SHP77 (cell line): ENCODE measurements around the gene COPS8.

ENCODE experiments used
- DNase-seq, 2 experiments: peaks; one replicate each; lab custom pipeline; 2025; lab: John Stamatoyannopoulos, UW

The COPS8 gene

DNA sequence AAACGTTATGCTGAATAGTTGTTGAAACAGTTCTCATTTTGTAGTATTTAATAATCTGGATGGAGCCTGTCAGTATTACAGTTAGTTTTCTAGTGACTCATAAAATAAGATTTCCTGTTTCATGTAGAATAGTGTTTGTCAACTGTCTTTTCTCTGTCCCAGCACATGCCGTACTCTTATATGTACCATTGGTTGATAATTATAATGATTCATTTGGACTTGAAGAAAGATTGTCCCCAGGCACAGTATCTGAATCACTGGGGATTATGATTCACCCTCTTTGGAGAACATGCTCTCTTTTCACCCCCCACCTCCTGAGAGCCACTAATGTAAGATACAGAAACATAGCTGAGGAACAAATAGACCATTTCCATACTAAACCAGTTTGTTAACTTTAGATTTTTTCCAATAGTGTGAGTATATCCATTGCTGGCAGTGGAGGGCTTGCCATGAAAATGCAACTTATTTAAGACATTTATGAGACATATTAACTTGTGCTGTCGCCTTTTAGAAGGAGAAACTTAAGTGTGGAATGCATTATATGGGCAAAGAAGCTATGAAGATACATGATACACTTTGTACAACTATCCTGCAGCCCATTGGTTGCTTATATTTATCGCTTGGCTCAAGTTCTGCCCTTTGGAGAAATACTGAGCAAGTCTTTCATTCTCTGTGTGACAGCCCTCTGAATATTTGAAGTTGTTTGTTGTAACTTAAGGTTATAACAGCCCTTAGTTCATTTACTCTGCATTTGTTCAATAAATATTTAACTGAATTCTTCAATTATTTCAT is 12.4 kb downstream of the COPS8 start:
- DNase-seq: no peak

DNA sequence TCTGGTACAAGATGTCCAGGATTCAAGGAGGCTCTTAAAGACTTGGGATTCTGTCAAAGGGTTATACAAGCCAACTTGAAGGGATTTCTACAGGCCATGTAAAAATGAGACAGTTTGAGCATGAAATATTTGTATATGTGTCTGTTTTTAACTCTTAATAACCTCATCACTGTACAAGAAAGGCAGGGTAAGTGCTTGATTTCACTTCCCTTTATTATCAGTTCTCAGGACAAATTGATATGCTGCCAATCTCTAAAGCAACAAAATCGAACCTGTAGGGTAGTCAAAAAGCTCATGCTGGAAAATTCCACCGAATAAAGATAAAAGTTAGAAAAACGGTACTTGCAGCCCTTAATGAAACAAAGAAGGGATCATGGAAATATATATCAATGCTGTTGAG is 14.1 kb downstream of the COPS8 start:
- DNase-seq: no peak

DNA sequence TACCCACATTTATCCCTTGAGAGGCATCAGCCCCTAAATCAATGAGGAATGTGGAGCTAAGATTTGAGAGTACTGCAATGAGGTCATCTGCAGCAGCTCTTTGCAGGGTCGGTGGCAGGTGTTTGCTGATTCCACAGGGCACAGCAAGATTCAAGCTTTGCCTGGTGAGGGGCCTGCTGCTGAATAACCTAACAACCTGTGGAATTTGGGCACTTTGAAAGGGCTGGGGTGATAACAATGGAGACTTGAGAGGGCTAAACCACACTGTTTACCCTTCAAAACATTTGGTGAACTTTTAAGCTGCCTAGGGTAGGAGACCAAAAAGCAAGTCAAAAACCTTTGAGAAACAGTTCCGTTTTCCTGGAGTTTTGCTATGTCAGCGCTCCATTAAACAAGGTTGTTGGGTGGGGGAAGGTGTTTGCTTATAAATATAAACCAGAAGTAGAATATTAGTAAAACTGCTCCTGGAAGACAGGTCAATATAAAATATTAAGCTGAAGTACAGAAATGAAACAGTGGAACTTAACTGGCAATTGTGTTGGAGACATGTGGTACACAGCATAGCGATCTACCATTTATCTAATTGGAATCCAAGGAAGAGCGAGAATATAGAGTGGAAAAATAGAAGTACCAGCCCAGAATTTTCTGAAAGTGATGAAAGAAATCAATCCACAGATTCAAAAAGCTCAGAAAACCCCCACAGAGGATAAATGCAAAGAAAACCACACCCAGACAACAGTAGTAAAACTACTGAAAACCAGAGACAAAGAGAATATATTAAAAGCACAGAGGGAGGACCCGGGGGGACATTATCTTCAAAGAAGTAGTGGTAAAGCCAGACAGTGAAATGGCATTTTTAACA is 15.7 kb downstream of the COPS8 start:
- no peak for DNase-seq

DNA sequence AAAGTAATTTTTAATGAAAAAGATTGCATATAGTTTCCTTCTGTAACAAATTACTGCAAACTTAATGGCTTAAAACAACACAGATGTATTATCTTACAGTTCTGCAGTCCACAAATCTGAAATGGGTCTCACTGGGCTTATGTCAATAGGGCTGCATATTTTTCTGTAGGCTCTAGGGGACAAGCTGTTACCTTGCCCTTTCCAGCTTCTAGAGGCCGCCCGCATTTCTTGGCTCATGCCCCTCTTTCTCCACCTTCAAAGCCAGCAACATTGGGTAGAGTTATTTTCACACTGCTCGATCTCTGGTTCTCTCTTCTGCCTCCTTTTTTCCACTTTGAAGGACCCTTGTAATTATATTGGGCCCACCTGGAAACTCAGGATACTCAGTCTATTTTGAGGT is 16.7 kb downstream of the COPS8 start:
- no peak for DNase-seq

DNA sequence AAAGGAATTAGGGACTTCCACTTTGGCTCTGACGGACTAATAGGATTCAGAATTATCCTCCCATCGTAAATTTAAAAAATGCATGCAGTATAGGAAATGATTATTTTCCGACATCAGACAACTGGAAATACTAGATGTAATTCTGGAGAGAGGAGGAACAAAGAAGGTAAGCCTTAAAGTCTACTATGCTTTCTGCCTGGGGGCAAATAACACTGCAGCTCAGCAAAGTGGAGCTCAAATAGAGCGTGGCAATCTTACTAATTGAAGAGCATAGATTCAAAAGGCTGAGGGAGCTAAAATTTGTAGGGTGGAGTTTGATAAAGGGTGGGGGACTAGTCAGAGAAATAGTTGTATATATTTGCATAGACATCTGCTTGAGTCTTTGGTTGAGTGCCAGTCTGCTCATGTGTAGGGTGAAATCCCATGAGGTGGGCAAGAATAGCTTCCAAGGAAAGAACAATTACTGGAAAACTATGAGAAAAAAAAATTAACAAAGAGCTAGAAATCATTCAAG is 23.8 kb downstream of the COPS8 start:
- DNase-seq: no peak

DNA sequence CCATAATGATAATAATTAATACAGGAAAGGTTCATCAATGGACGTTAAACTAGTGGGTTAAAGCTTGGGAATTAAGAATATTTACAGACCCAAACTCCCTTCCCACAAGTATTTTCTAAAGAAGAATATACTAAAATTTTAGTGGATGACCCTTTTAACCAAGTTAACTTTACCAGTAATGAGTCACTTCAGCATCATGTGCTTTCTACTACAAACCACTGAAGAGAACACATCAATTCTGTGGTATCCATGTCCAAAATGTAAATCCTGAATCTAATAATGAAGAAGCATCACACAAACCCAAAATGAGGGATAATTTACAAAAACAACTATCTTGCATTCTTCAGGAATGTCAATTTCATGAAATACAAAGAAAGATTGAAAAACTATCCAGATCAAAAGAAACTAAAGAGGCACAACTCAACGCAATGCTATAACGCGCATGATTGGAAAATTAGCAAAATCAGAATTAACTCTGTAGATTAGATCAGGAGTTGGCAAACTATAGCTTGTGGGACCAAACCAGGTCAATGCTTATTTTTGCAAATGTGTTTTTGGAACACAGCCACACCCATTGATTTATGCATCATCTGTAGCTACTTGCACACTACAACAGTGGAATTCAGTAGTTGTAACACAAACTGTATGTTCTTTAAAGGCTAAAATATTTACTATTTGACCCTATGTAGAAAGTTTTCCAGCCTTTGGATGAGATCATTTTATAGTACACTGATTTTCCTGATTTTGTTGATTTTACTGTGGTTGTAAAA is 27.5 kb downstream of the COPS8 start:
- DNase-seq: no peak

DNA sequence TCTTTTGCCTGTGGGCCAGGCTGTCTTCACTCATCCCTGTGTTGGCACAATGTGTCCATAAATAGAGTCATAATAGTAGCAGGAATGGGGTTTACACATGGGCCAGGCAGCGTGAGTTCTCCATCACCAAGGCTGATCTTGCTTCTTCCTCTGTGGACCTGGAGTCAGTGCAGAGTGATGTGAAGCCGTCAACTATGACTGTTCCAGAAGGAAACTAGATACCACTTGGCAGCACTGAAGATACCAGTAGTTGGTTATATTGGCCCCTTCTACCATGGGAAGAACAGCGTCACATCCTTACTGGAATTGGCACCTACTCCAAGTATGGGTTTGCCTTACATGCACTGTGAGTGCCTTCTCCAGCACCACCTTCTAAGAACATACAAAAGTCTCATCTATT is 30.2 kb downstream of the COPS8 start:
- no peak for DNase-seq

DNA sequence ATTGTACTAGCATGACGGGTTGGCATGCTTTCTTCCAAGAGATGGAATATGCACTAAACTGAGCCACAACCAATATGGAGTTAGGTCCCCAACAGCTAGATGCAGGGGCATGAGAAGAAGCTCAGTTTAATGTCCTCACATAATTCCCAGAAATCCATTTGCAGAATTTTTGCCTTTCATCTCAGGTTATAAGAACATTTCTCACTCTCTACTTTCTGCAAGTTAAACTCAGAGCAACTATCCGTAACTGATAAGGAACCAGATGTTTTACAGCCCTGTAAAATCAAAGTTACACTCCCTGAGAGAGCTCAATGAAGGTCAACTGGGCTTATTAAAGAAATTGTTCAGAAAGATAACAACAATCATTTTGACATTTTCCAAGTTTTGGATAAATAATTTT is 30.7 kb downstream of the COPS8 start:
- no peak for DNase-seq

DNA sequence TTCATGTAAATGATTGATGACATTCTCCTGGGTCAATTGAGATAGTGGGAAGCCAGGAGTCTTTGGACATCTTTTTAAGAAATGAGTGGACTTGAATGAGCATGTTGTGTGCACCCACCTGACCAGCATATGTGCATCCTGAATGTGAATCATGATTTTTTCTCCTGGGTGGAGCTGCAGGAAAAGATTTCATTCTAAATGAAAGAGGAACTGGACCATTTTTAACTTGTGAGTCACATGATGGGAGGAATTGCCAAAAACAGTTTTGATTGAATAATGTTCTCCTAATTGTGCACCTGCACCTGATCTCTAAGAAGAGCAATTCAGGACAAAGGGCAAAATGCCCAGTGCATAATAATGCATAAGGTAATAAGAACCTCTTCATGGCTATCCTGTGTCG is 32.3 kb downstream of the COPS8 start:
- no peak for DNase-seq

DNA sequence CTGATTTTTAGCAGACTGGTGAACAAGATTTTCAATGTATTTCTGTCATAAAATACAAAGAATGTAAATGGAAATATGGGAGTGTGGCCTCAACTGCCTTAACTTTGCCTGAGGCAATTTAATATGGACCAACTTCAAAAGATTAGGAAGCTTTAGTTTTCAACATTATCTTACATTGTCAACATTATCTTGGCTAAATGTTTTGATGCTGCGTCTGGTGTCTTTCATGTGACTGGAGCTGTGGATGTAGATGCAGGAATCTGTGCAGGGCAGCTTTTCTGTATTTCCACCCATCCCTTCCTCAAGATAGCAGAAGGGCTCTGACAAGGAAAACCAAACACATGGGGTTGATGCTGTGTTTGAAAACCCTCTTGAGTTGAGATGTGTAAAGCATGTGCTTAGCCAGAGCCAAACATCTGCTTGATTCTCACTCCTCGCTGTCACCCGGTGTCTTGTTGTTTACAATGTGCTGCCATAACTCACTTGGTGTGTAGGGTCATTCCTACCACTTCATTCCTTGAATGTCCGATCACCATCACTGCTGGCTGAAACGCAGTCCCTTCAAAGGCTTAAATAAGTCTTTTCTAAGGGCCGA is 33.0 kb downstream of the COPS8 start:
- DNase-seq: peak in 1 of 2 experiments; percentile 4

DNA sequence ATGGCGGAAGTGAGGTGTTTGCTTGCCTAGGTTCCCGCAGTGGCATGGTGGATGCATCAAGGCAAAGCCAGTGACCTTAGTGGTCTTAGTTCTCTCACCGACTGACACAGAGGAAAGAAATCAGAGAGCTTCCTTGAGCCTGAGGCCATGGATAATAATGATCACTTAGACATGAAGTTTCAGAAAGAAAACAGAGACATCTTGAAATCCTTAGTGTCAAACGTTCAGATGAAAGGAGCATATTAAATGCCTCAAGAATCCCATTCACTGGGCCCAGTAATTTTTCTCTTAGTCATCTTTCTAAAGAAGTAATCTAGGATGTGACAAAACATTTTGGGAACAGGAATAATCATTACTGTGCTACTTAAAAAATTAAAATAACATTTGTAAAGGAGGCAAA is 35.2 kb downstream of the COPS8 start:
- no peak for DNase-seq

DNA sequence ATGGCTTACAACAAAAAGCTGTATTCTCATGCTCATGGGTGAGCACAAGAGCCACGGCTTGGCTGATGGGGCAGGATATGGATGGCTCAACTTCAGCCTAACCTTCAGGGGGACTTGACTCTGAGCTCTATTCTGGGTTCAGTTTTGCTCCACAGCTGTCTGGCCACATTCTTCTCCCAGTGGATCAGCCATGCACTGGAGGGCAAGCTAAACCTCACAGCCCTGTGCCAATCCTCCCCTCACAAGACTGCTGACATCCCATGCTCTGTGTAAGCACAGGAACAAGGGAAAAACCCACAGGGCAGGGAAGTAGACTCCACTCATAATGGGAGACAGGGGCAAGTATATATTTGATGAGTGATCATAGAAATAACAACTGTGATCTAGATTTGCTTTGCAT is 35.6 kb downstream of the COPS8 start:
- no peak for DNase-seq

DNA sequence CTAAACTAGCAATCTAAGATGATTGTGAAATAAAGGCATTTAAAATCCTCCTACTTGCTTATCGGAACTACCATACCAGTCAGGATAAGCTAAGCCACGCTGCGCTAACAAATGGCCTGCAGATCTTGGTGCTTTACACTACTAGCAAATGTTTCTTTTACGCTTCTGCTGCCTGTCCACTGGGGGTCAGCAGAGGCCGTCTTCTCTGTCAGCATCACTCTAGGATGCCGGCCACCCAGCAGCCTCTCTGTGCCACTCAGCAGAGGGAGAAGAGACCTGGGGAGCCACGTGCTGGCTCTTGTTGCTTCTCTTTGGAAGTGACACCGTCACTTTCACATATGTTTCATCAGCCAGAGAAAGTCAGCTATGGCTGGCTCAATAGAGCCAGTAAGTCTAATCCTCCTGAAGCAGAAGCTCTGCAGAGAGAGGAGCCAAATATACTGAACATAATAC is 36.6 kb downstream of the COPS8 start:
- DNase-seq: peak; percentile 57 to 70

DNA sequence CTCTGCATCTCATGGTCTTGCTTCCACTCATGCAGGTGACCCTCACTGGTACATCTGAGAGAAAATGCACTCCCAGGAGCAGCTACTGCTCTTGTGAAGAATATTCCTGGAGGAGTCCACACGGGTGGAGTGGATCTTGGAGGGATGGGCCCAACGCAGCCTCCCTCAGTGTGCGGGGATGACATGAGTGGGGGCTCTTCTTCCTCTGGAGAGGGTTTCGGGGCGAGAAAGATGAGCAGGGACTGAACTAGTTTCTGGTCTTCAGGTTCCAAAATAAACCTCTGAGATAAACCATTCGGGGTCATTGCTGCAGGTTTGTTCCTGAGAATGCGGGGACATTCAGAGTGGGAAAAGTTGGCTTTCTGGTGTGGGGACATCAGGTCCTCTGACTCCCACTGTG is 39.1 kb downstream of the COPS8 start:
- no peak for DNase-seq

DNA sequence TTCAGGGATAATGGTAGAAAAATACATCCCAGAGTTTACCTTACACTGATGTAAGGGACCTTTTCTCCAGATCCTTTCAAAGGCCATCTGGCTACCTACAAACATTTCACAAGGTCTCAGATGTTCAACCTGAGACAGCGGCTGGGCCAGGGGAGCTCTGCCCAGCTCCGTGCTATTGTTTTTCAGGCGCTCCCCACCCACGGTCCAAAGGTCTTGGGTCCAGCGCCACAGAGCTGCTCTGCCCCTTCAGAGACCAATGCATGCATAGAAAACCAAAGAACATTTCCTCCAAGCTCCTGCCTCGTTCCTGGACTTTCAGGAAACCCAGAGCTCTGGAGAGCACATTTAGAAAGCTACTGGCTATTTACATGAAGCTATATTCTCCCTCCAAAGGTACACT is 40.3 kb downstream of the COPS8 start:
- DNase-seq: no peak

DNA sequence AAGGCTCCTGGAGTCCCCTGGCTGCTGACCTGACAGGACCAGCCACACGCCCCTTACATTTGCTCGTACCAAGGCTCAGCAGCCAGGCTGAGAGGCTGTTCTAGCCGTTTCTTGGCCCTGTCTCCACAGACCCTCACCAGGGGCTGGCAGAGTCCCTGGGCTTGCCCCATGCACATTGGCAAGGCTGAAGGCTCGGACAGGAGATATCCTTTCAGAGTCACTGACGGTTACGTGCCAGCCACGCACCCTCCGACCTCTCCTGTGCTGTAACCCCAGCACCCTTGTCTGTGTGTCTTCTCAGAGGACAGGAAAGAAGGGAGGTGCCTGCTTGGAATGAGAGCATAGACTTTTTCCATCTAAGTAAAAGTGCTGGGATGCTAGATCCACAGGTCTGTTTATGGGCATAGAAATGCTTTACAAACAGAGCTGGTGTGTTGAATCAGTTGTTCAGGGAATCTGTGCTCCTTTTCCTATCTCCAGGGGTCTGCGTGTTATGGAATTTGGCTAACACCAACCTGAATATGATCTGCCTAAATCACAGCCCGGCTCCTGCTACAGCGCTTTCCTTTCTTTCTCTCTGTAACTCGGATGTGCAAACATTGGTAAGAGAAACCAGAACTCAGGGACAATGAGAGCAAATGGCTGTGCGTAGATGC is 41.0 kb downstream of the COPS8 start:
- no peak for DNase-seq

DNA sequence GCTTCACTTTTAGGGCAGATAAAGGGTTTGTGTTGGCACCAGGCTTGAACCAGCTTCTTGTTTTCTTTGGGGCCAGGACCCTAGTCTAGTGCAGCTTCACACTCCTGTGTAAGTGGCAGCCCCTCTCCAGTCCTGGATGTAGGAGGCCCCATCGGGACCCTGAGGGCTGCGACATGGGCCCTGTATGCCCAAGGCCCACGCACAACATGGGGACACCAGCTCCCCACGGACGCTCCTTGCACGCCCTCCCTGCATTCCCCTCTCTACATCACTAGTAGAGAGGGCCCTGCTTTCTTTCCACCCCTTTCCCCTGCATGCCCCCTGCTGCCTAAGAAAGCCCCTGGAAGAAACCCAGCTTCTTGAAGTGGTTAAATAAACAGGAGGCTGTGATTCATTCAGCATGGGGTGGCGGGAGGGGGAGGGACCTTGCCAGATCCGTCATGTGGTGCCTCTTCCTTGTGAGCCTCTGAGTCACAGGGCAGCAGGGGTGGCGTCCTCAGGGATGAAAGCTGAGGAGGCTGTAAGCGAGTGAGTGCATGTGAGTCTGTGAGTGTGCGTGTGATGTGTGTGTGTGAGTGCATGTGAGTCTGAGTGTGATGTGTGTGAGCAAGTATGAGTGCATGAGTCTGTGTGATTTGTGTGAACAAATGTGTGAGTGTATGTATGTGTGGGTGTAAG is 42.5 kb downstream of the COPS8 start:
- no peak for DNase-seq

DNA sequence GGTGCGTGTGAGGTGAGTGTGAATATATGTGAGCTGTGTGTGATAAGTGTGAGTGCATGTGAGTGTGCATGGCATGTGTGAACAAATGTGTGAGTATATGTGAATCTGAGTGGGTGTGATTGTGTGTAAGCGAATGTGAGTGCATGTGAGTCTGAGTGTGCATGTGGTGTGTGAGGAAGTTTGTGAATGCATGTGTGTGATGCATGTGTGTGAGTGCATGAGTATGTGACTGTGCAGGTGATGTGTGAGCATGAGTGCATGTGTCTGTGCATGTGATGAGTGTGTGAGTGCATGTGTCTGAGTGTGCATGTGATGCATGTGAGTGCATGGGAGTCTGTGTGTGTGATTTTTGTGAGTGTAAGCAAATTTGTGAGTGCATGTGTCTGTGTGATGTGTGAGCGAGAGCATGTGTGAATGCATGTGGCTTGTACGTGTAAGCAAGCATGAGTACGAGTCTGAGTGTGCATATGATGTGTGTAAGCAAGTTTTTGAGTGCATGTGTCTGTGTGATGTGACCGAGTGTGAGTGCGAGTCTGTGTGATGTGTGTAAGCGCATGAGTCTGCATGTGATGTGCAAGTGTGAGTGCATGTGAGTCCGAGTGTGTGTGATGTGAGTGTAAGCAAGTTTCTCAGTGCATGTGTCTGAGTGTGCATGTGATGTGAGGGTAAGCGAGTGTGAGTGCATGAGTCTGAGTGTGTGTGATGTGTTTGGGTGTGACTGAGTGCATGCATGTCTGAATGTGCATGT is 43.3 kb downstream of the COPS8 start:
- no peak for DNase-seq

DNA sequence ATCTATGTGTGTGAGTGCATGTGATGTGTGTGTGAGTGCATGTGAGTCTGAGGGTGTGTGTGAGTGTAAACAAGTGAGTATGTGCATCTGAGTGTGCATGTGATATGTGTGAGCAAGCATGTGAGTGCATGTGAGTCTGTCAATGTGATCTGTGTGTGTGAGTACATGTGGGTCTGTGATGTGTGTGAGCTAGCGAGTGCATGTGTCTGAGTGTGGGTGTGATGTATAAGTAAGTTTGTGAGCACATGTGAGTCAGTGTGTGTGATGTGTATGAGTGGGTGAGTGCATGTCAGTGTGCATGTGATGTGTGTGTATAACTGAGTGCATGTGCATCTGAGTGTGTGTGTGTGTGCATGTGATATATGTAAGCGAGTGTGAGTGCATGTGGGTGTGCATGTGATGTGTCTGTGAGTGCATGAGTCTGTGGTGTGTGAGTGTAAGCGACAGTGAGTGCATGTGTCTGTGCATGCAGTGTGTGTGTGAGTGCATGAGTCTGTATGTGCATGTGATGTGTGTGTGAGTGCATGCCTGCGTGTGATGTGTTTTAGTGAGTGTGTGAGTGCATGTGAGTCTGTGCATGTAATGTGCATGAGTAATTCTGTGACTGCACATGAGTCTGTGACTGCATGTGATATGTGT is 44.1 kb downstream of the COPS8 start:
- DNase-seq: no peak
